Loucy (cell line): Measurements from ENCODE around the gene CNKSR1.

Experiments
- H2AFZ ChIP-seq: fragments of 200-600 bp; sonication (generic); 2 replicates; pipeline ENCODE4 v1.6.0; 2016; ENCODE audit warnings: antibody characterized with exemption, mild to moderate bottlenecking, low read length, moderate library complexity
- H3F3A ChIP-seq: fragments of 200-600 bp; 2 replicates; pipeline ENCODE4 v1.6.0; 2016; ENCODE audit warnings: antibody characterized with exemption, low read depth, mild to moderate bottlenecking
- H3K27me3 ChIP-seq: fragments of 200-600 bp; sonication (generic); 2 replicates; pipeline ENCODE4 v1.6.1; 2014; ENCODE audit warnings: low read length, mild to moderate bottlenecking; ENCODE audit not compliant: insufficient read depth, poor library complexity, severe bottlenecking
- H3K36me3 ChIP-seq: fragments of 200-600 bp; sonication (generic); 2 replicates; pipeline ENCODE4 v1.6.1; 2016; ENCODE audit warnings: low read length; ENCODE audit not compliant: insufficient read depth
- H3K4me1 ChIP-seq: fragments of 200-600 bp; sonication (generic); 2 replicates; pipeline ENCODE4 v1.5.1; 2014; ENCODE audit warnings: low read length, mild to moderate bottlenecking; ENCODE audit not compliant: insufficient read depth, poor library complexity, severe bottlenecking
- H3K4me2 ChIP-seq: fragments of 200-600 bp; sonication (generic); 2 replicates; pipeline ENCODE4 v1.6.0; 2014; ENCODE audit warnings: antibody characterized with exemption, low read length, low read depth, mild to moderate bottlenecking; ENCODE audit not compliant: poor library complexity, severe bottlenecking
- H3K4me3 ChIP-seq: fragments of 200-600 bp; sonication (generic); 2 replicates; pipeline ENCODE4 v1.5.1; 2014; ENCODE audit warnings: low read length, mild to moderate bottlenecking, mixed read lengths; ENCODE audit not compliant: poor library complexity, severe bottlenecking
- H3K79me2 ChIP-seq: fragments of 200-600 bp; sonication (generic); 2 replicates; pipeline ENCODE4 v1.6.1; 2014; ENCODE audit warnings: low read length; ENCODE audit not compliant: insufficient read depth
- H3K9ac ChIP-seq: fragments of 200-600 bp; sonication (generic); 2 replicates; pipeline ENCODE4 v1.6.0; 2014; ENCODE audit warnings: mild to moderate bottlenecking, low read depth, low read length, moderate library complexity; ENCODE audit not compliant: poor library complexity, severe bottlenecking
- H3K9me2 ChIP-seq: fragments of 200-600 bp; sonication (generic); replicated peaks from 2 replicates; pipeline ENCODE4 v1.6.1; 2016; ENCODE audit warnings: low read depth, low read length, mixed read lengths
- H3K9me3 ChIP-seq: fragments of 200-600 bp; sonication (generic); 2 replicates; pipeline ENCODE4 v1.6.1; 2014; ENCODE audit warnings: mild to moderate bottlenecking, antibody characterized with exemption, low read length, low read depth; ENCODE audit not compliant: insufficient read depth
- H4K20me1 ChIP-seq: fragments of 200-600 bp; sonication (generic); 2 replicates; pipeline ENCODE4 v1.6.0; 2014; ENCODE audit warnings: antibody characterized with exemption, low read length, mild to moderate bottlenecking; ENCODE audit not compliant: insufficient read depth, poor library complexity, severe bottlenecking
- EZH2phosphoT487 ChIP-seq: fragments of 200-600 bp; IDR thresholded peaks from 2 replicates; pipeline ENCODE4 v1.6.1; 2018; ENCODE audit warnings: antibody characterized with exemption, mild to moderate bottlenecking, moderate library complexity, borderline replicate concordance
- TF ChIP-seq, protein P1 (sequence below): fragments of 200-600 bp; sonication (generic); conservative IDR thresholded peaks from 2 replicates; pipeline ENCODE4 v1.5.1; 2014; ENCODE audit warnings: mild to moderate bottlenecking, antibody characterized with exemption, low read length

CNKSR1 gene

GRCh38 chr1:26160527-26161414 lies 16.5 kb upstream of the CNKSR1 start:
- H2AFZ ChIP-seq: peak overlapping the region; percentile 88
- peak overlapping the region; percentile 90 for H3K9ac ChIP-seq
- peak overlapping the region; percentile 98 for H3K4me2 ChIP-seq
- H3K4me3 ChIP-seq: peak overlapping the region; percentile 76
- H3K9me2 ChIP-seq: no peaks in the 10 kb centered on the region
- no peaks in the 10 kb centered on the region for H4K20me1 ChIP-seq
- H3F3A ChIP-seq: no peaks in the 10 kb centered on the region
- H3K27me3 ChIP-seq: no peaks in the 10 kb centered on the region
- no peak for TF ChIP-seq EZH2phosphoT487
- peaks cover 32% of the 10 kb centered on the region for H3K79me2 ChIP-seq
- H3K9me3 ChIP-seq: no peaks in the 10 kb centered on the region
- H3K36me3 ChIP-seq: no peaks in the 10 kb centered on the region
- H3K4me1 ChIP-seq: peaks cover 55% of the 10 kb centered on the region

GRCh38 chr1:26161415-26162219 lies 15.7 kb upstream of the CNKSR1 start:
- peaks cover 46% of the 10 kb centered on the region for H3K4me1 ChIP-seq

DNA sequence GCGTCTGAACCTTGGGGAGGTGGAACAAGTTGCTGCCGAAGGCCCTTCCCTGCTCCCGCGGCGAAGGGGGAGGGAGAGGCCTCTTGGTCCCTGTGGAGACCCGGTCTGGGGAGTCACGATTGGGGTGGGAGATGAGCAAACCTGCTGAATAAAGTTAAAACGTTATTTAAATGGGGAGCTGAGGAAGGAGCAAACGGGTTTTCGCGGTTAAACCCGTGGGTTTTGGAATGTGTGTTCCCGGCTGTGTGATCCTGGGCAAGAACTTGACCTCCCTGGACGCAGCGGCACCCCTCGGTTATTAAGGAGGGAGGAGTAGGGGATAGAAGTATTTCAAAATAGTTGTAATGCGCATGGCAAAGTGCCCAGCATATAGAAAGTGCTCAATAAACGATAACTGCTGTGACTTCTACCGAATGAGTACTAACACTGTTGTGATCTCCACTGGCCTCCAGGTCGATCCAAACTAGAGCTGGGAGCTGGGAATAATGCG lies 15.0 kb upstream of the CNKSR1 start:
- Histone ChIP-seq H3K4me1 (peaks cover 44% of the 10 kb centered on the region), H3K9ac (peak overlapping the region; percentile 90)
- no peak for TF ChIP-seq EZH2phosphoT487
- TF ChIP-seq, protein P1, sequence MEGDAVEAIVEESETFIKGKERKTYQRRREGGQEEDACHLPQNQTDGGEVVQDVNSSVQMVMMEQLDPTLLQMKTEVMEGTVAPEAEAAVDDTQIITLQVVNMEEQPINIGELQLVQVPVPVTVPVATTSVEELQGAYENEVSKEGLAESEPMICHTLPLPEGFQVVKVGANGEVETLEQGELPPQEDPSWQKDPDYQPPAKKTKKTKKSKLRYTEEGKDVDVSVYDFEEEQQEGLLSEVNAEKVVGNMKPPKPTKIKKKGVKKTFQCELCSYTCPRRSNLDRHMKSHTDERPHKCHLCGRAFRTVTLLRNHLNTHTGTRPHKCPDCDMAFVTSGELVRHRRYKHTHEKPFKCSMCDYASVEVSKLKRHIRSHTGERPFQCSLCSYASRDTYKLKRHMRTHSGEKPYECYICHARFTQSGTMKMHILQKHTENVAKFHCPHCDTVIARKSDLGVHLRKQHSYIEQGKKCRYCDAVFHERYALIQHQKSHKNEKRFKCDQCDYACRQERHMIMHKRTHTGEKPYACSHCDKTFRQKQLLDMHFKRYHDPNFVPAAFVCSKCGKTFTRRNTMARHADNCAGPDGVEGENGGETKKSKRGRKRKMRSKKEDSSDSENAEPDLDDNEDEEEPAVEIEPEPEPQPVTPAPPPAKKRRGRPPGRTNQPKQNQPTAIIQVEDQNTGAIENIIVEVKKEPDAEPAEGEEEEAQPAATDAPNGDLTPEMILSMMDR: no peak

More at GRCh38 chr1:26161415-26162219, 15.7 kb upstream of the CNKSR1 start:
- Histone ChIP-seq H3K4me2 (peak overlapping the region; percentile 98), H3K4me3 (peak overlapping the region; percentile 76), H3K9me3 (no peaks in the 10 kb centered on the region), H4K20me1 (no peaks in the 10 kb centered on the region), H3F3A (no peaks in the 10 kb centered on the region), H2AFZ (peak overlapping the region; percentile 88), H3K9me2 (no peaks in the 10 kb centered on the region), H3K9ac (peak overlapping the region; percentile 90), H3K27me3 (no peaks in the 10 kb centered on the region), H3K79me2 (peaks cover 32% of the 10 kb centered on the region), H3K36me3 (no peaks in the 10 kb centered on the region)
- TF ChIP-seq, protein P1: peak; percentile 22; the same call in 1 of the 2 replicates
- no peak for TF ChIP-seq EZH2phosphoT487

More for the DNA sequence above, 15.0 kb upstream of the CNKSR1 start:
- H3K9me2 ChIP-seq: no peaks in the 10 kb centered on the region
- no peaks in the 10 kb centered on the region for H3F3A ChIP-seq
- peak overlapping the region; percentile 88; the same call in 1 of the 2 replicates for H2AFZ ChIP-seq
- H3K27me3 ChIP-seq: no peaks in the 10 kb centered on the region
- H4K20me1 ChIP-seq: no peaks in the 10 kb centered on the region
- H3K9me3 ChIP-seq: no peaks in the 10 kb centered on the region
- no peaks in the 10 kb centered on the region for H3K36me3 ChIP-seq
- peak overlapping the region; percentile 98 for H3K4me2 ChIP-seq
- H3K79me2 ChIP-seq: peaks cover 32% of the 10 kb centered on the region
- H3K4me3 ChIP-seq: peak overlapping the region; percentile 76
